HFFc6 (cell line): ENCODE measurements around the gene C1QTNF9. TPM values are rescaled to one million over a fixed set of nuclear protein-coding genes. Genes with fewer than 3 reads are reported as not detected.
"Not testable (repeated sequence)": the region's sequence is repeated elsewhere in the genome, so short reads cannot be mapped to it uniquely, and the experiment has no call there.

ENCODE experiments used
- DNase-seq: peaks from one replicate; pipeline ENCODE4 v3.0.0-alpha.2; 2018
- H3K27ac Mint-ChIP-seq: 2 replicates; pipeline ENCODE4 v1.8.0; 2020; ENCODE audit warnings: mild to moderate bottlenecking, mixed read lengths
- H3K27me3 Mint-ChIP-seq: 2 replicates; pipeline ENCODE4 v1.8.0; 2021; ENCODE audit warnings: mild to moderate bottlenecking, moderate library complexity, mixed read lengths; ENCODE audit not compliant: insufficient read depth
- H3K36me3 Mint-ChIP-seq: 2 replicates; pipeline ENCODE4 v1.8.0; 2021; ENCODE audit warnings: low read depth, mixed read lengths
- H3K4me1 Mint-ChIP-seq: 2 replicates; pipeline ENCODE4 v1.8.0; 2020; ENCODE audit warnings: low read depth, mixed read lengths
- H3K4me3 Mint-ChIP-seq: 2 replicates; pipeline ENCODE4 v1.8.0; 2020; ENCODE audit warnings: mild to moderate bottlenecking, moderate library complexity, mixed read lengths
- H3K9me3 Mint-ChIP-seq: 2 replicates; pipeline ENCODE4 v1.8.0; 2020; ENCODE audit warnings: mild to moderate bottlenecking, mixed read lengths
- CTCF ChIP-seq: fragments of 200-600 bp; sonication (generic); IDR thresholded peaks from 2 replicates; pipeline ENCODE4 v1.5.0; 2021; ENCODE audit warnings: antibody characterized with exemption, mild to moderate bottlenecking
- long read RNA-seq: library from polyadenylated mRNA; unstranded; transcript quantifications from one replicate; pipeline ENCODE4 v2.0.0, GENCODE V29; 2019
- total RNA-seq, 6 experiments: library from RNA; stranded (reverse); fragmentation: NEBNext Ultra II Directional; extraction: Animal tissue kit (Norgen Biotek cat#: 25700); gene quantifications; 2 replicates in 1 of 6; 3 replicates in 5 of 6; pipeline ENCODE4 v1.2.3, GENCODE V29; 2021

C1QTNF9 gene
- total RNA-seq, result not detected
- long read RNA-seq, result 0 reads

DNA sequence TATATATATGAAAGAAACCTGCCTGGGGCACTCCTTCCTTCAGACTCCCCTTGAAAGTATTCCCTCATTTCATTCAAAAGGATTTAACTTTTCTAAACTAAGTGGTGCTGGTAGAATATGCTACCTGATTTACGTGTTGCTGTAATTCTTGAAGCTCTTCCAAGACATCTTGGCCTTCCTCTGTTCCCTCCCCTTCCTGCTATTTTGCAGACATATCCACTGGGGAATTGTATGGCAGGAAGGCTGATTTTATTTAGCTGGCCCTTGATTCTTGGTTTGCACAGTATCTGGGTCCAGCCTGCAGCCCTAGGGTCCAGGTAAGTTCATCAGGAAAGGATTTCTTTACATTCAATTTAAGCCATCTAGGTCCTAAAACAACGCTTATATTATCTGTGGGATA, at the start of gene C1QTNF9:
Gene C1QTNF9 (plus strand): TSS at position 281 of the 400 bp plus-strand sequence. CDS start 6,424 bp downstream, outside the sequence.
- not testable (repeated sequence) for H3K27ac Mint-ChIP-seq, H3K4me3 Mint-ChIP-seq, H3K9me3 Mint-ChIP-seq, DNase-seq, H3K27me3 Mint-ChIP-seq, H3K36me3 Mint-ChIP-seq
- peaks cover 23% of the 10 kb centered on the region for H3K4me1 Mint-ChIP-seq

GRCh38 chr13:24261566-24261965, 47.8 kb upstream of the C1QTNF9 start:
- no peaks in the 10 kb centered on the region for H3K36me3 Mint-ChIP-seq
- H3K4me1 Mint-ChIP-seq, result no peaks in the 10 kb centered on the region
- no peak for DNase-seq
- no peaks in the 10 kb centered on the region for H3K9me3 Mint-ChIP-seq
- no peaks in the 10 kb centered on the region for H3K27me3 Mint-ChIP-seq
- H3K4me3 Mint-ChIP-seq, result no peak overlapping the region
- H3K27ac Mint-ChIP-seq, result no peak overlapping the region
- TF ChIP-seq CTCF, result no peak

GRCh38 chr13:24263632-24264031, 45.7 kb upstream of the C1QTNF9 start:
- Mint-ChIP-seq H3K9me3 (no peaks in the 10 kb centered on the region), H3K36me3 (no peaks in the 10 kb centered on the region), H3K27ac (no peak overlapping the region), H3K4me1 (no peaks in the 10 kb centered on the region), H3K27me3 (no peaks in the 10 kb centered on the region; the same call in 1 of the 2 replicates), H3K4me3 (no peak overlapping the region)
- no peak for DNase-seq
- no peak for TF ChIP-seq CTCF

- H3K27me3 Mint-ChIP-seq, result no peaks in the 10 kb centered on the region; the same call in 1 of the 2 replicates
- no peaks in the 10 kb centered on the region for H3K36me3 Mint-ChIP-seq
- peaks cover 4% of the 10 kb centered on the region for H3K4me1 Mint-ChIP-seq
- no peak overlapping the region for H3K4me3 Mint-ChIP-seq
- no peaks in the 10 kb centered on the region for H3K9me3 Mint-ChIP-seq
- no peak for TF ChIP-seq CTCF
- H3K27ac Mint-ChIP-seq, result no peak overlapping the region
- DNase-seq, result no peak
These were observed 44.4 kb upstream of the C1QTNF9 start for GRCh38 chr13:24264976-24265375.

- Mint-ChIP-seq H3K27me3 (no peaks in the 10 kb centered on the region; the same call in 1 of the 2 replicates), H3K4me3 (no peak overlapping the region), H3K27ac (no peak overlapping the region), H3K4me1 (peaks cover 9% of the 10 kb centered on the region), H3K9me3 (no peaks in the 10 kb centered on the region), H3K36me3 (no peaks in the 10 kb centered on the region)
- no peak for DNase-seq
- no peak for TF ChIP-seq CTCF
These were observed 43.9 kb upstream of the C1QTNF9 start for GRCh38 chr13:24265453-24265852.

DNA sequence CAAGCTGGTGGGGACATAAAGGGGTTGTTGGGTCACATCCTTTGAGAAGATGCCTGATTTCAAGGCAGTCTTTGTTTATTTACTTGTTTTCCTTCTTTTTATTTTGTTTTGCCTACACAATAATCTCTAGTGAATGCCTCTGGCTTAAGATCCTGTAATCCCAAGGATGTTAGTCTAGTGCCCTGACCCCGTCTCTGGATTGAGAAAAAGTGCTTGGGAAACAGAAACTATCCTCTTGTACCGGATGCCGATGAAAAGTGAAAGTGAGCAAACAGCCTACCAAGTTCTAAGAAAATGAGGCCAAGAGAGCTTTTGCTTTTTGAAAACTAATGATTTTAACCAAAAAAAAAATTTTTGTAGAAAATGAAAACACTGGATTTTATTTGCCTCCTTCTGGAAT, 42.1 kb upstream of the C1QTNF9 start:
- Mint-ChIP-seq H3K4me1 (peaks cover 26% of the 10 kb centered on the region), H3K4me3 (no peak overlapping the region), H3K9me3 (no peaks in the 10 kb centered on the region), H3K27ac (no peak overlapping the region), H3K36me3 (no peaks in the 10 kb centered on the region), H3K27me3 (no peaks in the 10 kb centered on the region; the same call in 1 of the 2 replicates)
- no peak for TF ChIP-seq CTCF
- DNase-seq, result no peak
